Epithelial cell of esophagus (primary cell): ENCODE measurements around the gene TESK1.
"Not testable (repeated sequence)": the region's sequence is repeated elsewhere in the genome, so short reads cannot be mapped to it uniquely, and the experiment has no call there.

Experiments used
- DNase-seq: peaks from one replicate; pipeline ENCODE4 v3.0.0; 2010; ENCODE audit warnings: low read depth
- H3K4me3 ChIP-seq: 2 replicates; pipeline ENCODE4 v1.5.1; 2011; ENCODE audit warnings: mild to moderate bottlenecking, low read length, control low read depth
- CTCF ChIP-seq: IDR thresholded peaks from 2 replicates; pipeline ENCODE4 v1.5.1; 2011; ENCODE audit warnings: low read depth, mild to moderate bottlenecking, low read length, control low read depth, inconsistent platforms; ENCODE audit not compliant: insufficient read depth; ENCODE audit errors: missing control alignments

The TESK1 gene

GRCh38 chr9:35605351-35606137 is 482 bp downstream of the TESK1 start:
- peak; percentile 23 for DNase-seq
- peak overlapping the region; percentile 82 for H3K4me3 ChIP-seq
- no peak for TF ChIP-seq CTCF

GRCh38 chr9:35606138-35606504 is 1.1 kb downstream of the TESK1 start:
- no peak for TF ChIP-seq CTCF
- no peak for DNase-seq

GRCh38 chr9:35606726-35607125 is 1.7 kb downstream of the TESK1 start:
- no peak for TF ChIP-seq CTCF
- no peak for DNase-seq

More at GRCh38 chr9:35606138-35606504, 1.1 kb downstream of the TESK1 start:
- H3K4me3 ChIP-seq: peak overlapping the region; percentile 82

GRCh38 chr9:35608221-35608620 is 3.2 kb downstream of the TESK1 start:
- no peak overlapping the region for H3K4me3 ChIP-seq
- no peak for DNase-seq
- TF ChIP-seq CTCF: no peak

More at GRCh38 chr9:35606726-35607125, 1.7 kb downstream of the TESK1 start:
- no peak overlapping the region for H3K4me3 ChIP-seq

GRCh38 chr9:35609001-35609819 is 4.1 kb downstream of the TESK1 start:
- TF ChIP-seq CTCF: no peak
- DNase-seq: no peak
- no peak overlapping the region for H3K4me3 ChIP-seq

- no peak overlapping the region for H3K4me3 ChIP-seq
- TF ChIP-seq CTCF: no peak
- DNase-seq: no peak
Observed at GRCh38 chr9:35609820-35610163, 4.7 kb downstream of the TESK1 start.

GRCh38 chr9:35611230-35611797 is 6.3 kb downstream of the TESK1 start:
- peak; percentile 83 for TF ChIP-seq CTCF
- peak; percentile 59 for DNase-seq
- H3K4me3 ChIP-seq: no peak overlapping the region

- not testable (repeated sequence) for H3K4me3 ChIP-seq, DNase-seq
Observed at GRCh38 chr9:35612066-35612465, 7.0 kb downstream of the TESK1 start.
